ENCODE results near the gene OR7G2.
"Not testable (repeated sequence)": the region's sequence is repeated elsewhere in the genome, so short reads cannot be mapped to it uniquely, and the experiment has no call there.

OR7G2 gene

DNA sequence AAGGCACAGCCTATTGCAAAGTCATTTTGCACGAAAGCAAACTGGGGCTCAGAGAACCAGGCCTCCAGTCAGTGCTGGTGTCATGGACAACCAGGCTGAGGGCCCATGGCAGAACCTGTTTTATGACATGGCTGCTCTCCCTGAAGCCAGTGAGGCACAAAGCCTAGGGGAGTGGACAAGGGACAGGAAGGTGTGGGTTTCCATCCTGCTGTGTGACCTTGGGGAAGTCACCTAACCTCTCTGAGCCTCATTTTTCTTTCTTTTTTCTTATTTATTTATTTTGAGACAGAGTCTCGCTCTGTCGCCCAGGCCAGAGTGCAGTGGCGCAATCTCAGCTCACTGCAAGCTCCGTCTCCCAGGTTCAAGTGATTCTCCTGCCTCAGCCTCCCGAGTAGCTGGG lies 35.6 kb downstream of the OR7G2 start:
- not testable (repeated sequence) for DNase-seq

DNA sequence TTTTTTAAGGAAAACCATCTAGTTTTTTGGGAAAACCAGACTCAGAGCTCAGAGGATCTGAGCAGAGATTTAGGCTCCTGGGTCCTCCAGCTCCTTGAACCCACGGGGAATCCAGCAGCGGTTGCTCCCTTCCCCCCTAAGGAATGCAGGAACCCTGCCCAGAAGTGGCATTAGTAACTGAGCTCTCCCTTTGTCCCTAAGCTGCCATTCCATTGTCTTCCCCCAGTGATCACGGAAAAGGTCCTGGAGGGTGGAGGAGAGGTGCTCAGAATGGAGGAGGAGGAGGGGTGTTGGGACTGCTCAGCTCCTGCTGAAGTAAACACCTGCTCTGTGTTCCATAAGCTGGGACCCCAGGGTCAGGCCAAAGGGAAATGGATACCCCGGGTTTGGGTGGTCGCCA lies 37.2 kb downstream of the OR7G2 start:
- DNase-seq, result no peak

DNA sequence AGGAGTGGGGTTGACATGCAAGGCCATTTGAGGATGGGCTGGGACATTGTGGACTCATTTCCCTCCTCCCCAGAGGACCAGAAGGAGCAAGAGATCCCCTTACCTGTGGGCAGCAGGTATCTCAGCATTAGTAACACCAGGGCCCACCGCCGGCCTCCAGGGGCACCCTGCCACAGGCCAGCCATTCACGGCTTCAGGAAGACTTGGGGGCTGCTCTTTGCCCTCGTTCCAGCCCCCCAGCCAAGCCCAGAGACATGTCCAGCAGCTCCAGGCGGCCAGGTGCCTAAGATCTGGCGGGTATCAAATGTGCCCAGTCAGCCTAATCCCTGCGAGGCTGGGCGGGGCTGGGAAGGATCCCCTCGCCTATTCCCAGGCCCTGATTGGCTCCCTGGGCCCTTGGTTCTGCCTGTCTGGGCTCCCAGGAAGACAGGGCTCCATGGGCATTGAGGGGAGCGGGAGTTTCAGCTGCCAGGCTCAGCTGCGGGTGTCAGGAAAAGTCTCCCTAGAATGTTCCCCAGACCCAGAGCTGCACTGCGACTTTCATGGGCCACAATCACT lies 41.7 kb downstream of the OR7G2 start:
- DNase-seq, result no peak

DNA sequence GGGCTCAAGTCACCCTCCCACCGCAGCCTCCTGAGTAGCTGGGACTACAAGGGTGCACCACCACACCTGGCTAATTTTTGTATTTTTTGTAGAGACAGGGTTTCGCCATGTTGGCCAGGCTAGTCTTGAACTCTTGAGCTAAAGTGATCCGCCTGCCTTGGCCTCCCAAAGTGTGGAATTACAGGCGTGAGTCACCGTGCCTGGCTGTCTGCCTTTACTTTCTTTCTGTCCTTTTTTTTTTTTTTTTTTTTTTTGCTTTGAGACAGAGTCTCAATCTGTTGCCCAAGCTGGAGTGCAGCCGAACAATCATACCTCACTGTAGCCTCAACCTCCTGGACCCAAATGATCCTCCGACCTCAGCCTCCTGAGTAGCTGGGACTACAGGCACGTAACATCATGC lies 45.4 kb downstream of the OR7G2 start:
- no peak for DNase-seq

DNA sequence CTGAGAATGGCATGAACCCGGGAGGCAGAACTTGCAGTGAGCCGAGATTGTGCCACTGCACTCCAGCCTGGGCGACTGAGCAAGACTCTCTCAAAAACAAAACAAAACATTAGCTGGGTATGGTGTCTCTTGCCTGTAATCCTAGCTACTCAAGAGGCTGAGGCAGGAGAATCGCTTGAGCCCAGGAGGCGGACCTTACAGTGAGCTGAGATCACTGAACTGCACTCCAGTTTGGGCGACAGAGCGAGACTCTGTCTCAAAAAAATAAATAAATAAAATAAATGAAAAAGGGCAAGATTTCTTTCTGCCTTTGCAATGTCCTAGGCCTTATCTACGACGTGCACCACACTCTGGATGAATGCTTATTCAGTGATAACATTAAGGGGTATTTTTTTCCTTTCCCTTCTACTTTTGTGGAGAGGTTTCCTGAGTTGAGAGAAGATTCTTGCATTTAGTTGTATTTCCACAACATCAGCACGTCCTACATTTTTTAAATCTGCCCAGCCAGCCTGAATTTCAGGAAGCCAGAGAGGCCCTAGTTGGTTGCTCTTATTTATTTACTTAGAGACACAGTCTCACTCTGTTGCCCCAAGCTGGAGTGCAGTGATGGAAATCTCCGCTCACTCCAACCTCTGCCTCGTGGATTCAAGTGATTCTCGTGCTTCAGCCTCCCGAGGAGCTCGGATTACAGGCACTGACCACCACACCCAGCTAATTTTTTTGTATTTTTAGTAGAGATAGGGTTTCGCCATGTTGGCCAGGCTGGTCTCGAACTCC lies 46.5 kb downstream of the OR7G2 start:
- DNase-seq, result no peak

DNA sequence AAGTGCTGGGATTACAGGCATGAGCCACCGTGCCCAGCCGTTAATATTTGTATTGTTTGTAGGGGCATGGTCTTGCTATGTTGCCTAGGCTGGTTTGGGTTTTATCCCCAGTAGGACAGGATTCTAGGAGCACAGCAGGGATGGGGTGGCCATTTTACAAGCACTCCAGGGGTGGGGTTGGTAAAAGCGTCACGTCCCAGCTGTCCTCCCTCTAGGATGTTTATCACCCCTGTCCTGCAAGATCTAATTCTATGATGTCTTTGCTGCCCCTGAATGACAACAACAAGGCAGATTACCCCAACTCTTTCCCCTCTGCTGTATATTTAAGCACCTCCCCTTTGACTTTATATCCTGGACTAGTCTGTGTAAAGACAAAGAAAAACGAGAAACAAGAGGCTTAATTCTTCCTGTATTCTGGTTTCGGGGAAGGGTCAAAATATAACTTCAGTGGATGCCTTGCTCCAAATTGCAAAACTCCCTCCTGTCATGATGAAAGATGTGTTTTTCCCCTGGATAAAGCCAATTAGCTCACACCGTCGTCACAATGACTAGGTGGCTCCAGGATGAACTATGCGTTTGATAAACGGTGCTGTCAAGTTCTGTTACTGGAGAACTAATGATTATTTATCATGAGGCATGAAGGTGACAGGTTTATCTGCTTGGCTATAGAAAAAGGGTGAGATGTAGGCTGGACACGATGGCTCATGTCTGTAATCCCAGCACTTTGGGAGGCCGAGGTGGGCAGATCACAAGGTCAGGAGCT lies 48.2 kb downstream of the OR7G2 start:
- no peak for DNase-seq

- DNase-seq, result no peak
Measured at GRCh38 chr19:9057505-9058258, 49.6 kb downstream of the OR7G2 start.

DNA sequence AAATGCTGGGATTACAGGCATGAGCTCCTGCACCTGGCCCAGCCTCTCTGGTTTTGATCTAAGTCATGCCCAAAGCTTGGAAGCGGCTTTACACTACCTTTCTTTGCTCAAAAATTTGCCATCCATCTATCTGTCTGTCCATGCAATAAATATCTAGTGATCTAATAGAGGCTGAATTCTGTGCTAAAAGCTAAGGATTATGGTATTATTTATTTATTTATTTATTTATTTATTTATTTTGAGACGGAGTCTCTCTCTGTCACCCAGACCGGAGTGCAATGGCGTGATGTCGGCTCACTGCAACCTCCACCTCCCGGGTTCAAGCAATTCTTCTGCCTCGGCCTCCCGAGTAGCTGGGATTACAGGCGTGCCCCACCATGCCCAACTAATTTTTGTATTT lies 51.1 kb downstream of the OR7G2 start:
- not testable (repeated sequence) for DNase-seq

DNA sequence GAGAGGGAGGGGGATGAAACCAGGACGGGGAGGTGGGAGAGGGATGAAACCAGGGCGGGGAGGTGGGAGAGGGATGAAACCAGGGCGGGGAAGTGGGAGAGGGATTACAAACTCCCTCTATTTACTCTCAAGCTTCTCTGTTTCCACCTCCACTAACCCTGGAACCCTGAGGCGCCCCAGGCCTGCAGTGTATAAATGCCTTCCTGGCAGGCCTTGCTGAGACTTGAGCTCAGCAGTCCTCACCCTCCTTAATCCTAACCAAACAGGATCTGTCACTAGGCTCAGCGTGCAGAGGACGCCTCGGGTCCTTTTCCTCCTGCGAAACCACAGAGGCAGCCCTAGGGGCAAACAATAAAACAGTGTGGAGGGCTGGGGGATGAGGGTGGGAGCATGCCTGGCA lies 52.5 kb downstream of the OR7G2 start:
- no peak for DNase-seq

DNA sequence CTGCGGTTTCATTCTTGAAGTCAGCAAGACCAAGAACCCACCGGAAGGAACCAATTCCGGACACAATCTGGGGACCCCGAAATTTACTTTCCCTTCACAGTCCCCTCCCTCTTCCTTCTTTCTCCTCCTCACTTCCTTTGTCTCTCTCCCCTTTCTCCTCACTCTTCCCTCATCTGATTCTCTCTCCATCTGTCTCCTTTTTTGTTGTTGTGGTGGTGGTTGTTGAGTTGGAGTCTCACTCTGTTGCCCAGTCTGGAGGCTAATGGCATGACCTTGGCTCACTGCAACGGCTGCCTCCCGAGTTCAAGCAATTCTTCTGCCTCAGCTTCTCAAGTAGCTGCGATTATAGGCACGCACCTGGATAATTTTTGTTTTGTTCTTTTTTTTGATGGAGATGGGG lies 53.1 kb downstream of the OR7G2 start:
- no peak for DNase-seq

DNA sequence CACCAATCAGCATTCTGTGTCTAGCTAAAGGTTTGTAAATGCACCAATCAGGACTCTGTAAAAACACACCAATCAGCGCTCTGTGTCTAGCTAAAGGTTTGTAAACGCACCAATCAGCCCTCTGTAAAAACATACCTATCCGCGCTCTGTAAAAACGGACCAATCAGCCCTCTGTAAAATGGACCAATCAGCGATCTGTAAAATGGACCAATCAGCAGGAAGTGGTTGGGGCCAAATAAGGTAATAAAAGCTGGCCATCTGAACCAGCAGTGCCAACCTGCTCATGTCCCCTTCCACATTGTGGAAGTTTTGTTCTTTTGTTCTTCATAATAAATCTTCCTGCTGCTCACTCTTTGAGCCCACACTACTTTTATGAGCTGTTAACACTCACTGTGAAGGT lies 53.6 kb downstream of the OR7G2 start:
- DNase-seq, result not testable (repeated sequence)

DNA sequence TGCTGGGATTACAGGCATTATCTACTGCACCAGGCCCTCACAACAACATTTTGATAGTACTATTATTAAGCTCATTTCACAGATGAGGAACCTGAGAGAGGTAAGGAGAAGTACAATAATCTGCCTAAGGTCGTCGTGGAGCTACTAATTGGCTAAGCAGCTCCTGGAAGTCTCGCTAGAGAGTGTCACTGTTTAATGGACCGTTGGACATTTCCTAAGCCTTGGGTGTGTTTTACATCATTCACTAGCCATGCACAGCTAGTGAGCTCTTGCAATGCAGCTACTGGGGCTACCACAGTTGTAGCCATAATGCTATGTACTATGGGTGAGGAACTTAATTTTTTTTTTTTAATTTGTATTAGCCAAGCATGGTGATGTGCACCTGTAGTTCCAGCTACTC lies 54.4 kb downstream of the OR7G2 start:
- DNase-seq, result no peak
